ENCODE measurements around the gene ANKRD29. TPM values are rescaled to one million over a fixed set of nuclear protein-coding genes. Genes with fewer than 3 reads are reported as not detected.

ANKRD29 gene
- total RNA-seq, 1 donor from 2014 or later, result 14.0 TPM

DNA sequence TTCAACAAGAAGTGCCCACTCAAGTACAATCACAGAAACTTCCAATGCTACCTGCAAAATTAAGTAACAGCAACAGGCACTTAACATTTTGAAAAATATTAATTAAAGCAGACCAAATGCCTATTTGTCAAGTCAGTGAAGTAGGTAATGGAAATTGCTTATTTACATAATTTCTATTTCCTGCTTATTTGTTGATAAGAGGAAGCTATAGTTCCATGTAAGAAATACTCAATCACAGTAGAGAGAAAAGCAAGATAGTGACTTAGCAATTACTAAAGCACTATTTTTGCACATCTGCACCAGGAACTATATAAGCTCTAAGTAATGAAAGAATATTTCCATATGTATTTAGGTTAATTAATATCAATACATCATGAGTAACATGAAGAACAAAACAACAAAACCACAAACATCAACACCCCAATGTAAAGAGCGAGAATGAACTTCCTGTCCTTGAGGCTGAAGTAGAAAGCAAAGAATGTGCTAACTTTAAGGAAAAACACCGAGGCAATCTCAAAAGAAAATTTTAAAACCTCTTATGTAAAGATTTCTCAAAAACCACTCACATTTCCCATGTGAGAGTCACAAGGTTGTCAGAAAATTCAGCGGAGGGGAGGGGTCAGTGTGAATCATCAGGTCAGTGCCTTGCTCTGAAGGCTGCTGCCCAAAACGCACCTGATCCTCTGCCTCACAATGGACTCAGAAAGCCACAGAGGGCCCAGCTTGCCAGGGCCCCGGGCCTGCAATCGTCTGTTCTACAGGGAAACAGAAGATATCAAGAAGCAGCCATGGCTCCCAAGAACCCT is 88.9 kb downstream of the ANKRD29 start:
- H3K36me3 ChIP-seq (ENCODE audit: control insufficient read depth, insufficient read depth, low read length), result peaks cover 21% of the 10 kb centered on the region
- H3K4me3 ChIP-seq (ENCODE audit: low read depth, low read length), result no peak overlapping the region
- TF ChIP-seq, protein P1, sequence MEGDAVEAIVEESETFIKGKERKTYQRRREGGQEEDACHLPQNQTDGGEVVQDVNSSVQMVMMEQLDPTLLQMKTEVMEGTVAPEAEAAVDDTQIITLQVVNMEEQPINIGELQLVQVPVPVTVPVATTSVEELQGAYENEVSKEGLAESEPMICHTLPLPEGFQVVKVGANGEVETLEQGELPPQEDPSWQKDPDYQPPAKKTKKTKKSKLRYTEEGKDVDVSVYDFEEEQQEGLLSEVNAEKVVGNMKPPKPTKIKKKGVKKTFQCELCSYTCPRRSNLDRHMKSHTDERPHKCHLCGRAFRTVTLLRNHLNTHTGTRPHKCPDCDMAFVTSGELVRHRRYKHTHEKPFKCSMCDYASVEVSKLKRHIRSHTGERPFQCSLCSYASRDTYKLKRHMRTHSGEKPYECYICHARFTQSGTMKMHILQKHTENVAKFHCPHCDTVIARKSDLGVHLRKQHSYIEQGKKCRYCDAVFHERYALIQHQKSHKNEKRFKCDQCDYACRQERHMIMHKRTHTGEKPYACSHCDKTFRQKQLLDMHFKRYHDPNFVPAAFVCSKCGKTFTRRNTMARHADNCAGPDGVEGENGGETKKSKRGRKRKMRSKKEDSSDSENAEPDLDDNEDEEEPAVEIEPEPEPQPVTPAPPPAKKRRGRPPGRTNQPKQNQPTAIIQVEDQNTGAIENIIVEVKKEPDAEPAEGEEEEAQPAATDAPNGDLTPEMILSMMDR (IDR thresholded peaks at IDR 0.05; ENCODE audit: insufficient read depth, low read length, severe bottlenecking), result no peak
- H3K27me3 ChIP-seq (ENCODE audit: control insufficient read depth, insufficient read depth, low read length), result no peaks in the 10 kb centered on the region
- FAIRE-seq (no peak), DNase-seq (ENCODE audit: low read depth) (peak; percentile 80)

DNA sequence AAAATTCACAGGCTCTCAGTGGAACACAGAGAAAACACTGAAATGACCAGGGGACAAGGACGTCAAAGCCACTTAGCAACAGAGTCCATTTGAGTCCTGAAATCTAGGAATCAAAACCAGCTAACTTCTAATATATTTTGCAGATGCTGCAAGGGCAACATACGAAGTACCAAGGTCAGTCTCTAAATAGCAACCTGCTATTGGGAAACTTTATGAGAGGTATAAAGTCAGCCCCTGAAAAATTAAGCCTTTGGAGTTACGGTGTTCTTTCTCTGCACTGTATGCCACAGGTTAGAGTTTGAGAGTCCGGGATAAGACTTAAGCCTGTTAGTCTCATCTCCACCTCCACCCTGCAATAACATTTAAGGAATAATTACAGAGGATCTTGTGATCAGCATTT is 89.7 kb downstream of the ANKRD29 start:
- H3K36me3 ChIP-seq (ENCODE audit: control insufficient read depth, insufficient read depth, low read length), result peaks cover 18% of the 10 kb centered on the region
- no peak overlapping the region for H3K4me3 ChIP-seq (ENCODE audit: low read depth, low read length)
- TF ChIP-seq, protein P1 (IDR thresholded peaks at IDR 0.05; ENCODE audit: insufficient read depth, low read length, severe bottlenecking), result no peak
- H3K27me3 ChIP-seq (ENCODE audit: control insufficient read depth, insufficient read depth, low read length), result no peaks in the 10 kb centered on the region
- FAIRE-seq (no peak), DNase-seq (ENCODE audit: low read depth) (no peak)

DNA sequence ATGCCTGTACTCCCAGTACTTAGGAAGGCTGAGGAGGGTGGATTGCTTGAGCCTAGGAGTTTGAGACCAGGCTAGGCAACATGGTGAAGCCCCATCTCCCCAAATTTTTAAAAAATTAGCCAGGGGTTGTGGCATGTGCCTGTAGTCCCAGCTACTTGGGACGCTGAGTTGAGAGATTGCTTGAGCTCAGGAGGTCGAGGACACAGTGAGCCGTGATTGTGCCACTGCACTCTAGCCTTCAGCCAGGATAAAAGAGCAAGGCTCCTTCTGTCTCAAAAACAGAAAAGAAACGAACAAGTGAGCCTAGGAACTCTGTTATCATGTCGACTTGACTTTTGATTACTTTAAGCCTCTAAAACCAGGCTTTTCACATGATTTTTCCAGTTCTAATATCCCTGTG is 90.1 kb downstream of the ANKRD29 start:
- Histone ChIP-seq H3K36me3 (ENCODE audit: control insufficient read depth, insufficient read depth, low read length) (peaks cover 17% of the 10 kb centered on the region), H3K4me3 (ENCODE audit: low read depth, low read length) (no peak overlapping the region), H3K27me3 (ENCODE audit: control insufficient read depth, insufficient read depth, low read length) (no peaks in the 10 kb centered on the region)
- no peak for DNase-seq (ENCODE audit: low read depth)
- TF ChIP-seq, protein P1 (IDR thresholded peaks at IDR 0.05; ENCODE audit: insufficient read depth, low read length, severe bottlenecking), result no peak
- FAIRE-seq, result no peak

DNA sequence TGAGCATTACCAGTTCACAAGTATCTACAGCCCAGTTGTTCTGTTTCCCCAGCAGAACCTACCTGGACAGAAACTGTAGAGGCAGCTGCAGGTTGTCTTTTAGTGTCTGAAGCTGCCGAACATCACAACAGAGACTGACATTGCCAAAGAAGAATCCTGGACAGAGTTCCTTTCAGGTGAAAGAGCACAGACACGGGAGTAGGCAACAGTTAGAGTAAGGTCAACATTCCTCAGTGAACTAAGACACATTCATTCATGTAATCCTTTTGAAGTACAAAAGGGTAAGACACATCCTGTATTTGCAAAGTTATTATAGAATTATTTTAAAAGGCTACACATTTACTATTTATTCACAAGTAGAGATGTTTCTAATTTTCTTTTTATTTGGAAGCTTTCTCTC is 90.7 kb downstream of the ANKRD29 start:
- no peak for DNase-seq (ENCODE audit: low read depth)
- Histone ChIP-seq H3K4me3 (ENCODE audit: low read depth, low read length) (no peak overlapping the region), H3K27me3 (ENCODE audit: control insufficient read depth, insufficient read depth, low read length) (no peaks in the 10 kb centered on the region), H3K36me3 (ENCODE audit: control insufficient read depth, insufficient read depth, low read length) (peaks cover 17% of the 10 kb centered on the region)
- no peak for FAIRE-seq
- TF ChIP-seq, protein P1 (IDR thresholded peaks at IDR 0.05; ENCODE audit: insufficient read depth, low read length, severe bottlenecking), result no peak

DNA sequence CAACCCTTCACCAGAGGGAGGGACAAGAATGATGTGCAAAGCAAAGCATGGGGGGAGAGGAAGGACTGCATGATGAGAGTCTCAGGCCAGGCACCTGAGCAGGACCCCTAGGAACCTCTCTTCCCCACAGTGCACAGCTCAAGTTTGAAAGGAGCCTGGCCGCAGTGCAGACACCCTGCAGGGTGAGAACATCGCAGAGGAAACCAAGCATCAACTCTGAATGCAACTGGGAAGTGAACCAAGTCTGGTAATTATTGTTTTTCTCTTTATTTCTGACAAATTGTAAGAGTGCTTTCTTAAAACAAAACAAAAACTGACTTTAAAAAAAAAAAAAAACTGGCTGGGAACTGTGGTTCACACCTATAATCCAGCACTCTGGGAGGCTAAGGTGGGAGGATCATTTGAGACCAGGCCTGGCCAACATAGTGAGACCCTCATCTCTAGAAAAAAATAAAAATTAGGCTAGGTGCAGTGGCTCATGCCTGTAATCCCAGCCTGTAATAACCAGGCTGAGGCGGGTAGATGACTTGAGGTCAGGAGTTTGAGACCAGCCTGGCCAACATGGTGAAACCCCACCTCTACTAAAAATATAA is 91.7 kb downstream of the ANKRD29 start:
- Histone ChIP-seq H3K36me3 (ENCODE audit: control insufficient read depth, insufficient read depth, low read length) (peaks cover 15% of the 10 kb centered on the region), H3K4me3 (ENCODE audit: low read depth, low read length) (no peak overlapping the region), H3K27me3 (ENCODE audit: control insufficient read depth, insufficient read depth, low read length) (no peaks in the 10 kb centered on the region)
- no peak for FAIRE-seq
- DNase-seq (ENCODE audit: low read depth), result no peak
- TF ChIP-seq, protein P1 (IDR thresholded peaks at IDR 0.05; ENCODE audit: insufficient read depth, low read length, severe bottlenecking), result no peak
